ENCODE measurements around the gene PDE4B. TPM values are rescaled to one million over a fixed set of nuclear protein-coding genes. Genes with fewer than 3 reads are reported as not detected.

PDE4B gene
- total and polyA plus RNA-seq, 10 of the 15 experiments (the other 5 are each of a cell fraction or from before 2014, with no cell fraction given) = 3.0 to 13.2 (median 5.7) TPM

DNA sequence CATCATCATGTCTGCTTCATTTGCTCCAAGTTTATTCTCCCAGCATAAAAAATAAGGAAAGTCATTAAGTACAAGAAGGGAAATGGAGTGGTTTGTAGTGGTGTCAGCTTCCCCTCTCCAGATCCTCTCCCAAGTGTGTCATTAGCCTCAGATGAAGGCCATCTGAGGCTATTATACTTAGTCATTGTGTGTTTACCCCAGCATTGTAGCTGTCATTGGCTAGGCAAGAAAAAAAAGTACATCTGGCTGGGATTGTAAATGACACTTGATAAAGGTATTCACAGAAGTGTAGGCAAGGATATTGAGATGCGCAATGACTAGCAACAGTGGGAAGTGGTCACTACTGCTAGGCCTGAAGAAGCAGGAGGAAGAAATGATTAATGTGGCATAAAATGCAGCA lies 424.3 kb downstream of the PDE4B start:
- POLR2A ChIA-PET = no interaction called here

More for the DNA sequence above, 424.3 kb downstream of the PDE4B start:
- ChIA-PET CTCF (interaction anchor here (1.8 kb wide), 1 partner anchor 26 kb away, joined by 10 read pairs; no protein-coding TSS in a partner anchor), RAD21 (ENCODE audit: unreplicated experiment) (no interaction called here), SMC1A (ENCODE audit: uncharacterized antibody, unreplicated experiment) (interaction anchor here (0.7 to 1.5 kb wide), 3 partner anchors 8 to 296 kb away, joined by 3 read pairs; no protein-coding TSS in a partner anchor)
- H3K9me3 ChIP-seq (replicated peaks; ENCODE audit: control insufficient read depth, insufficient read depth, low read length) = no peaks in the 10 kb centered on the region
- 94% methylated on average over 1 of the region's 1 CpG for WGBS (ENCODE audit: insufficient coverage, insufficient replicate concordance, low lambda C conversion rate, missing lambda C conversion rate)
- H3K4me1 ChIP-seq (ENCODE audit: control insufficient read depth, insufficient read depth, low read length) = no peaks in the 10 kb centered on the region
- intact Hi-C loops (cut with micrococcal nuclease; ENCODE audit: unreplicated experiment) = loop anchor here (5.0 kb wide), 1 partner anchor 125 kb away; no protein-coding TSS in a partner anchor
- no peak overlapping the region for H3K9ac ChIP-seq (ENCODE audit: control insufficient read depth, insufficient read depth, low read length)
- H3K27me3 ChIP-seq (replicated peaks in 1 of 2; ENCODE audit: control insufficient read depth in 2 of 2, insufficient read depth in 2 of 2, low read length in 1 of 2) = no peaks in the 10 kb centered on the region
- no peaks in the 10 kb centered on the region for H3K79me2 ChIP-seq (ENCODE audit: control insufficient read depth, insufficient read depth, low read length)
- ATAC-seq (no peak), FAIRE-seq (no peak), DNase-seq (ENCODE audit: low read depth, low spot score) (no peak)
- in situ Hi-C loops (cut with MboI) = no loop called here
- H3K36me3 ChIP-seq (ENCODE audit: control insufficient read depth in 2 of 2, insufficient read depth in 2 of 2, low read length in 1 of 2) = no peaks in the 10 kb centered on the region
- H2AFZ ChIP-seq (ENCODE audit: control insufficient read depth, low read depth, low read length) = no peak overlapping the region
- H3K4me3 ChIP-seq = no peak overlapping the region
- no peak overlapping the region for H3K27ac ChIP-seq (ENCODE audit: control insufficient read depth, insufficient read depth)
- no TSS peak for BruUV-seq (replicated peaks)
- H3K4me2 ChIP-seq (ENCODE audit: control insufficient read depth, insufficient read depth) = no peak overlapping the region
- no peaks in the 10 kb centered on the region for H4K20me1 ChIP-seq (ENCODE audit: control insufficient read depth, insufficient read depth)
- TF ChIP-seq SPI1 (IDR thresholded peaks at IDR 0.05; ENCODE audit: borderline replicate concordance, insufficient read depth, low read depth, low read length) (no peak), RAD51 (IDR thresholded peaks at IDR 0.05) (no peak), PAX8 (IDR thresholded peaks at IDR 0.05) (no peak), SMC3 (IDR thresholded peaks at IDR 0.05; ENCODE audit: borderline replicate concordance, low read length) (no peak), CBX5 (IDR thresholded peaks at IDR 0.05; ENCODE audit: low read depth) (no peak), NFXL1 (IDR thresholded peaks at IDR 0.05; ENCODE audit: borderline replicate concordance) (no peak), IKZF2 (IDR thresholded peaks at IDR 0.05) (no peak), SMAD5 (IDR thresholded peaks at IDR 0.05; ENCODE audit: low read depth) (no peak), POLR2AphosphoS5 (IDR thresholded peaks at IDR 0.05; ENCODE audit: low read length) (no peak), ZNF622 (IDR thresholded peaks at IDR 0.05) (no peak), PML (IDR thresholded peaks at IDR 0.05; ENCODE audit: low read length) (no peak)
- TF ChIP-seq, protein P1, sequence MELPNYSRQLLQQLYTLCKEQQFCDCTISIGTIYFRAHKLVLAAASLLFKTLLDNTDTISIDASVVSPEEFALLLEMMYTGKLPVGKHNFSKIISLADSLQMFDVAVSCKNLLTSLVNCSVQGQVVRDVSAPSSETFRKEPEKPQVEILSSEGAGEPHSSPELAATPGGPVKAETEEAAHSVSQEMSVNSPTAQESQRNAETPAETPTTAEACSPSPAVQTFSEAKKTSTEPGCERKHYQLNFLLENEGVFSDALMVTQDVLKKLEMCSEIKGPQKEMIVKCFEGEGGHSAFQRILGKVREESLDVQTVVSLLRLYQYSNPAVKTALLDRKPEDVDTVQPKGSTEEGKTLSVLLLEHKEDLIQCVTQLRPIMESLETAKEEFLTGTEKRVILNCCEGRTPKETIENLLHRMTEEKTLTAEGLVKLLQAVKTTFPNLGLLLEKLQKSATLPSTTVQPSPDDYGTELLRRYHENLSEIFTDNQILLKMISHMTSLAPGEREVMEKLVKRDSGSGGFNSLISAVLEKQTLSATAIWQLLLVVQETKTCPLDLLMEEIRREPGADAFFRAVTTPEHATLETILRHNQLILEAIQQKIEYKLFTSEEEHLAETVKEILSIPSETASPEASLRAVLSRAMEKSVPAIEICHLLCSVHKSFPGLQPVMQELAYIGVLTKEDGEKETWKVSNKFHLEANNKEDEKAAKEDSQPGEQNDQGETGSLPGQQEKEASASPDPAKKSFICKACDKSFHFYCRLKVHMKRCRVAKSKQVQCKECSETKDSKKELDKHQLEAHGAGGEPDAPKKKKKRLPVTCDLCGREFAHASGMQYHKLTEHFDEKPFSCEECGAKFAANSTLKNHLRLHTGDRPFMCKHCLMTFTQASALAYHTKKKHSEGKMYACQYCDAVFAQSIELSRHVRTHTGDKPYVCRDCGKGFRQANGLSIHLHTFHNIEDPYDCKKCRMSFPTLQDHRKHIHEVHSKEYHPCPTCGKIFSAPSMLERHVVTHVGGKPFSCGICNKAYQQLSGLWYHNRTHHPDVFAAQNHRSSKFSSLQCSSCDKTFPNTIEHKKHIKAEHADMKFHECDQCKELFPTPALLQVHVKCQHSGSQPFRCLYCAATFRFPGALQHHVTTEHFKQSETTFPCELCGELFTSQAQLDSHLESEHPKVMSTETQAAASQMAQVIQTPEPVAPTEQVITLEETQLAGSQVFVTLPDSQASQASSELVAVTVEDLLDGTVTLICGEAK (IDR thresholded peaks at IDR 0.05; ENCODE audit: borderline replicate concordance) = no peak
- TF ChIP-seq, protein P2, sequence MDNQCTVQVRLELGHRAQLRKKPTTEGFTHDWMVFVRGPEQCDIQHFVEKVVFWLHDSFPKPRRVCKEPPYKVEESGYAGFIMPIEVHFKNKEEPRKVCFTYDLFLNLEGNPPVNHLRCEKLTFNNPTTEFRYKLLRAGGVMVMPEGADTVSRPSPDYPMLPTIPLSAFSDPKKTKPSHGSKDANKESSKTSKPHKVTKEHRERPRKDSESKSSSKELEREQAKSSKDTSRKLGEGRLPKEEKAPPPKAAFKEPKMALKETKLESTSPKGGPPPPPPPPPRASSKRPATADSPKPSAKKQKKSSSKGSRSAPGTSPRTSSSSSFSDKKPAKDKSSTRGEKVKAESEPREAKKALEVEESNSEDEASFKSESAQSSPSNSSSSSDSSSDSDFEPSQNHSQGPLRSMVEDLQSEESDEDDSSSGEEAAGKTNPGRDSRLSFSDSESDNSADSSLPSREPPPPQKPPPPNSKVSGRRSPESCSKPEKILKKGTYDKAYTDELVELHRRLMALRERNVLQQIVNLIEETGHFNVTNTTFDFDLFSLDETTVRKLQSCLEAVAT (IDR thresholded peaks at IDR 0.05) = no peak

Measured in GM12878 (cell line).